ENCODE results near the gene KRT83. TPM values are rescaled to one million over a fixed set of nuclear protein-coding genes. Genes with fewer than 3 reads are reported as not detected.

Gene KRT83
- total RNA-seq, 4 donors from 2014 or later, result not detected

GRCh38 chr12:52267266-52267665 is 53.9 kb downstream of the KRT83 start:
- H3K4me3 ChIP-seq, result no peak overlapping the region
- DNase-seq (ENCODE audit: low spot score in 2 of 2), result no peak
- no peaks in the 10 kb centered on the region for H3K4me1 ChIP-seq
- no peak for TF ChIP-seq EP300 (IDR thresholded peaks at IDR 0.05)
- peak overlapping the region in 1 of 4 donors; percentile 49 for H3K27ac ChIP-seq
- WGBS, 2 donors, result 93 to 100% methylated on average over 2 to 3 of the region's 3 CpGs
- H3K9me3 ChIP-seq, result no peaks in the 10 kb centered on the region
- no peaks in the 10 kb centered on the region for H3K36me3 ChIP-seq
- peaks cover 0 to 5% of the 10 kb centered on the region in 2 donors for H3K27me3 ChIP-seq

- no peak for TF ChIP-seq EP300 (IDR thresholded peaks at IDR 0.05)
- TF ChIP-seq POLR2A (IDR thresholded peaks at IDR 0.05), result no peak
- TF ChIP-seq, protein P1, sequence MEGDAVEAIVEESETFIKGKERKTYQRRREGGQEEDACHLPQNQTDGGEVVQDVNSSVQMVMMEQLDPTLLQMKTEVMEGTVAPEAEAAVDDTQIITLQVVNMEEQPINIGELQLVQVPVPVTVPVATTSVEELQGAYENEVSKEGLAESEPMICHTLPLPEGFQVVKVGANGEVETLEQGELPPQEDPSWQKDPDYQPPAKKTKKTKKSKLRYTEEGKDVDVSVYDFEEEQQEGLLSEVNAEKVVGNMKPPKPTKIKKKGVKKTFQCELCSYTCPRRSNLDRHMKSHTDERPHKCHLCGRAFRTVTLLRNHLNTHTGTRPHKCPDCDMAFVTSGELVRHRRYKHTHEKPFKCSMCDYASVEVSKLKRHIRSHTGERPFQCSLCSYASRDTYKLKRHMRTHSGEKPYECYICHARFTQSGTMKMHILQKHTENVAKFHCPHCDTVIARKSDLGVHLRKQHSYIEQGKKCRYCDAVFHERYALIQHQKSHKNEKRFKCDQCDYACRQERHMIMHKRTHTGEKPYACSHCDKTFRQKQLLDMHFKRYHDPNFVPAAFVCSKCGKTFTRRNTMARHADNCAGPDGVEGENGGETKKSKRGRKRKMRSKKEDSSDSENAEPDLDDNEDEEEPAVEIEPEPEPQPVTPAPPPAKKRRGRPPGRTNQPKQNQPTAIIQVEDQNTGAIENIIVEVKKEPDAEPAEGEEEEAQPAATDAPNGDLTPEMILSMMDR (IDR thresholded peaks at IDR 0.05), result no peak
- DNase-seq (ENCODE audit: low spot score in 2 of 2), result no peak
- H3K27me3 ChIP-seq, result peaks cover 0 to 5% of the 10 kb centered on the region in 2 donors
- H3K27ac ChIP-seq, result no peak overlapping the region
- H3K36me3 ChIP-seq, result no peaks in the 10 kb centered on the region
- WGBS, 2 donors, result 86 to 90% methylated on average over 2 of the region's 2 CpGs
- no peaks in the 10 kb centered on the region for H3K4me1 ChIP-seq
- no peak overlapping the region for H3K4me3 ChIP-seq
- H3K9me3 ChIP-seq, result no peaks in the 10 kb centered on the region
These were observed 54.7 kb downstream of the KRT83 start for GRCh38 chr12:52266514-52266913.

GRCh38 chr12:52264435-52264825 is 56.8 kb downstream of the KRT83 start:
- Histone ChIP-seq H3K27me3 (peaks cover 0 to 19% of the 10 kb centered on the region in 2 donors), H3K4me1 (peaks cover 0 to 3% (median 0%) of the 10 kb centered on the region in 4 donors), H3K27ac (no peak overlapping the region), H3K4me3 (no peak overlapping the region), H3K36me3 (no peaks in the 10 kb centered on the region), H3K9me3 (no peaks in the 10 kb centered on the region)
- 57 to 67% methylated on average over 2 of the region's 2 CpGs for WGBS, 2 donors
- DNase-seq (ENCODE audit: low spot score in 2 of 2), result no peak
- no peak for TF ChIP-seq POLR2A (IDR thresholded peaks at IDR 0.05)

Other genes starting within 250 kb of the KRT83 start
- 10 to 100 TPM; 16.5 to 78.7 (median 39.3) TPM for gene SMIM41, start 241.7 kb downstream of the KRT83 start, total RNA-seq
- gene KRT80, start 129.4 kb downstream of the KRT83 start, total RNA-seq, result not detected
- gene KRT7, start 88.2 kb downstream of the KRT83 start, total RNA-seq, result 10 to 100 TPM in 1 of 4 donors, 1 to 10 TPM in 3; 2.5 to 33.9 (median 6.3) TPM
- not detected for gene KRT86, start 46.8 kb downstream of the KRT83 start, total RNA-seq
- gene KRT81, start 29.9 kb downstream of the KRT83 start, total RNA-seq, result not detected
- gene KRT85, start 46.1 kb upstream of the KRT83 start, total RNA-seq, result not detected
- not detected for gene KRT84, start 64.3 kb upstream of the KRT83 start, total RNA-seq
- gene KRT82, start 84.9 kb upstream of the KRT83 start, total RNA-seq, result not detected
- not detected for gene KRT75, start 113.0 kb upstream of the KRT83 start, total RNA-seq
- not detected for gene KRT6B, start 130.7 kb upstream of the KRT83 start, total RNA-seq
- not detected for gene KRT6C, start 152.4 kb upstream of the KRT83 start, total RNA-seq
- under 1 TPM in 1 of 4 donors, not detected in 3; 0.30 TPM for gene KRT6A, start 171.9 kb upstream of the KRT83 start, total RNA-seq
- gene KRT5, start 199.0 kb upstream of the KRT83 start, total RNA-seq, result 1 to 10 TPM in 1 of 4 donors, under 1 TPM in 1, not detected in 2; 0.22 to 2.7 TPM
- not detected for gene KRT71, start 231.7 kb upstream of the KRT83 start, total RNA-seq

All from tibial nerve (tissue), 4 donors.